K562 (cell line): ENCODE results near the gene HIPK2. TPM values are rescaled to one million over a fixed set of nuclear protein-coding genes. Genes with fewer than 3 reads are reported as not detected.

ENCODE experiments used
- ATAC-seq: fragments of 200-7000 bp; cut with Tn5 transposase; 3 replicates; pipeline ENCODE4 v1.9.1; 2020; ENCODE audit warnings: moderate library complexity
- BruUV-seq: library from RNA; stranded (reverse); fragments of 400-500 nt; replicated peaks from 2 replicates; lab custom pipeline; 2021; lab: Mats Ljungman, UMichigan
- CTCF ChIA-PET: fragments of 300-600 bp; formaldehyde crosslinking; extraction: SDS; loops from one replicate; lab custom pipeline; 2021; ENCODE audit warnings: low intra/inter-chr PET ratio; lab: Yijun Ruan, JAX
- POLR2A ChIA-PET: fragments of 300-600, 350-650 bp; sonication (Branson Sonifier 250); formaldehyde crosslinking; extraction: SDS; loops from one replicate; lab custom pipeline; 2021; ENCODE audit warnings: antibody characterized with exemption, inconsistent platforms; lab: Yijun Ruan, JAX
- DNase-seq, 4 experiments: peaks; one replicate each; pipeline versions ENCODE4 v3.0.0 to v3.0.0-alpha.2; 2011 to 2018; ENCODE audit warnings: low spot score in 3 of 4, mixed read lengths in 3 of 4; ENCODE audit errors: extremely low read depth in 1 of 4
- FAIRE-seq: peaks from 2 replicates; lab custom pipeline; 2011; peaks lifted over from hg19 to GRCh38; lab: Jason Lieb, UNC
- H2AFZ ChIP-seq: 2 replicates; pipeline ENCODE4 v1.6.0; 2011; ENCODE audit warnings: low read depth, low read length, control low read depth, inconsistent platforms
- H3K27ac ChIP-seq: fragments of 200-600 bp; 3 replicates; pipeline ENCODE4 v1.8.0; 2011; ENCODE audit warnings: low read depth, mild to moderate bottlenecking, control low read depth, inconsistent platforms, low read length, moderate library complexity, mixed read lengths; ENCODE audit errors: extremely low read depth
- H3K27me3 ChIP-seq, 2 experiments: fragments of 300-600 bp in 1 of 2; 2 replicates in 1 of 2; 3 replicates in 1 of 2; pipeline versions ENCODE4 v1.6.0 to v1.8.0; 2011; ENCODE audit warnings: inconsistent platforms in 2 of 2, low read length in 2 of 2, mild to moderate bottlenecking in 1 of 2, mixed read lengths in 1 of 2, moderate library complexity in 1 of 2; ENCODE audit not compliant: control insufficient read depth in 2 of 2, insufficient read depth in 2 of 2
- H3K36me3 ChIP-seq: fragments of 300-600 bp; 3 replicates; pipeline ENCODE4 v1.8.0; 2011; ENCODE audit warnings: mild to moderate bottlenecking, low read length, inconsistent platforms; ENCODE audit not compliant: control insufficient read depth, insufficient read depth
- H3K4me1 ChIP-seq, 2 experiments: fragments of 200-600 bp in 1 of 2; replicated peaks in 1 of 2; 2 replicates in 1 of 2; 3 replicates in 1 of 2; pipeline versions ENCODE4 v1.5.1 to v1.8.0; 2011; ENCODE audit warnings: inconsistent platforms in 2 of 2, low read length in 2 of 2, mild to moderate bottlenecking in 1 of 2, mixed read lengths in 1 of 2, moderate library complexity in 1 of 2; ENCODE audit not compliant: control insufficient read depth in 2 of 2, insufficient read depth in 2 of 2
- H3K4me2 ChIP-seq: 2 replicates; pipeline ENCODE4 v1.6.1; 2011; ENCODE audit warnings: low read length, control low read depth, inconsistent platforms, mixed read lengths; ENCODE audit not compliant: insufficient read depth
- H3K4me3 ChIP-seq: fragments of 200-600 bp; sonication (generic), shearing (Covaris generic); 2 replicates; pipeline ENCODE4 v1.5.1; 2016; ENCODE audit warnings: control low read depth, inconsistent platforms
- H3K79me2 ChIP-seq: fragments of 200-600 bp; 3 replicates; pipeline ENCODE4 v1.8.0; 2011; ENCODE audit warnings: low read length, inconsistent platforms; ENCODE audit not compliant: control insufficient read depth, insufficient read depth
- H3K9ac ChIP-seq, 2 experiments: 2 replicates each; pipeline versions ENCODE4 v1.6.0 to v1.6.1; 2011; ENCODE audit warnings: low read depth in 2 of 2, low read length in 2 of 2, control low read depth in 1 of 2, inconsistent platforms in 1 of 2, mild to moderate bottlenecking in 1 of 2, mixed read lengths in 1 of 2; ENCODE audit not compliant: insufficient read depth in 1 of 2
- H3K9me1 ChIP-seq: one replicate; pipeline ENCODE4 v1.6.0; 2011; ENCODE audit warnings: inconsistent platforms, mild to moderate bottlenecking, low read length, moderate library complexity; ENCODE audit not compliant: control insufficient read depth, insufficient read depth
- H3K9me3 ChIP-seq: replicated peaks from 2 replicates; pipeline ENCODE4 v1.5.1; 2011; ENCODE audit warnings: low read depth, low read length, inconsistent platforms; ENCODE audit not compliant: control insufficient read depth, insufficient read depth
- H4K20me1 ChIP-seq: replicated peaks from 2 replicates; pipeline ENCODE4 v1.6.1; 2011; ENCODE audit warnings: low read length, inconsistent platforms, mixed read lengths; ENCODE audit not compliant: control insufficient read depth, insufficient read depth
- BCOR ChIP-seq: fragments of 450-650 bp; IDR thresholded peaks from 2 replicates; pipeline ENCODE4 v1.6.1; 2016
- CBX2 ChIP-seq: fragments of 200-600 bp; sonication (generic); IDR thresholded peaks from one replicate; pipeline ENCODE4 v1.6.1; 2012; ENCODE audit warnings: mild to moderate bottlenecking, low read length, inconsistent platforms; ENCODE audit not compliant: insufficient read depth, poor library complexity, severe bottlenecking
- CEBPG ChIP-seq, 3 experiments: fragments of 200-800 bp in 1 of 3; sonication (Bioruptor generic) in 1 of 3; sonication (generic) in 1 of 3; formaldehyde crosslinking in 1 of 3; IDR thresholded peaks in 2 of 3; conservative IDR thresholded peaks in 1 of 3; 2 replicates each; pipeline versions ENCODE4 v1.6.1 to v1.8.0; 2016 to 2022; ENCODE audit warnings: missing compliant biosample characterization in 2 of 3, missing genetic modification characterization in 2 of 3, mild to moderate bottlenecking in 1 of 3, missing genetic modification reagents in 1 of 3
- CREM ChIP-seq: IDR thresholded peaks from 2 replicates; pipeline ENCODE4 v1.6.1; 2014; ENCODE audit warnings: antibody characterized with exemption, low read depth
- HDAC2 ChIP-seq: fragments of 450-650 bp; IDR thresholded peaks from 2 replicates; pipeline ENCODE4 v1.6.1; 2016; ENCODE audit warnings: mild to moderate bottlenecking
- HIVEP1 ChIP-seq: fragments of 250-450 bp; sonication (Bioruptor Pico); IDR thresholded peaks from 2 replicates; pipeline ENCODE4 v1.4.0; 2020; ENCODE audit warnings: mild to moderate bottlenecking
- HMG20B ChIP-seq: fragments of 250-450 bp; sonication (Bioruptor Pico); IDR thresholded peaks from 2 replicates; pipeline ENCODE4 v1.5.0; 2021; ENCODE audit warnings: mild to moderate bottlenecking
- HMGN3 ChIP-seq: IDR thresholded peaks from 2 replicates; pipeline ENCODE4 v1.6.1; 2011; ENCODE audit warnings: borderline replicate concordance, low read depth, mild to moderate bottlenecking, mixed read lengths, low read length; ENCODE audit not compliant: insufficient read length; ENCODE audit errors: extremely low read depth
- HNRNPUL1 ChIP-seq: fragments of 200-400 bp; formaldehyde crosslinking; IDR thresholded peaks from 2 replicates; pipeline ENCODE4 v1.6.1; 2017; ENCODE audit warnings: low read length
- HOMEZ ChIP-seq: fragments of 250-450 bp; sonication (Bioruptor Pico); IDR thresholded peaks from 2 replicates; pipeline ENCODE4 v1.4.0; 2020; ENCODE audit warnings: mild to moderate bottlenecking, moderate library complexity
- MCM2 ChIP-seq: fragments of 450-650 bp; IDR thresholded peaks from 2 replicates; pipeline ENCODE4 v1.6.1; 2017; ENCODE audit warnings: low read depth, mild to moderate bottlenecking
- ZZZ3 ChIP-seq: fragments of 450-650 bp; IDR thresholded peaks from 2 replicates; pipeline ENCODE4 v1.6.1; 2016; ENCODE audit warnings: antibody characterized with exemption, mild to moderate bottlenecking, moderate library complexity
- WGBS: fragments of 100-300 bp; shearing (Covaris generic); methylation state at CpG from one replicate; pipeline ENCODE4 v1.1.6; 2016; ENCODE audit warnings: low coverage, mixed read lengths; ENCODE audit not compliant: insufficient coverage; ENCODE audit errors: missing lambda C conversion rate; 5-methylcytosine and 5-hydroxymethylcytosine counted together
- in situ Hi-C: fragments of 300-500 bp; cut with MboI; formaldehyde crosslinking; loops from 4 replicates; pipeline ENCODE4 v1.15.0; 2018; ENCODE audit warnings: inconsistent platforms, mixed read lengths
- intact Hi-C: fragments of 100-400 bp; cut with micrococcal nuclease; formaldehyde crosslinking; loops from 2 replicates; pipeline ENCODE4 v1.14.2; 2022
- polyA plus RNA-seq, 8 experiments: library from polyadenylated mRNA; depleted of rRNA in 4 of 8; stranded (reverse) in 5 of 8; unstranded in 3 of 8; fragments of >200 nt; fragmentation: Nextera tagmentation in 2 of 8; fragmentation: Illumina TruSeq in 1 of 8; extraction: Ambion mirVana in 2 of 8; extraction: Trizol in 1 of 8; gene quantifications; 2 replicates each; pipeline versions ENCODE4 v1.2.1 to v1.2.3, GENCODE V29; 2011 to 2014; ENCODE audit warnings: inconsistent platforms in 1 of 8, missing spikeins in 1 of 8
- total RNA-seq, 7 experiments: library from RNA; depleted of rRNA in 6 of 7; stranded (reverse); fragments of >200 nt in 6 of 7; fragmentation: Illumina TruSeq in 2 of 7; extraction: Trizol in 2 of 7; gene quantifications; 2 replicates each; pipeline versions ENCODE4 v1.2.1 to v1.2.3, GENCODE V29; 2011 to 2021; ENCODE audit warnings: low replicate concordance in 1 of 7
- TF ChIP-seq, protein P1 (sequence below): sonication (generic); formaldehyde crosslinking; IDR thresholded peaks from 2 replicates; pipeline ENCODE4 v1.8.0; 2022; ENCODE audit warnings: mild to moderate bottlenecking, missing genetic modification reagents

The HIPK2 gene
- total and polyA plus RNA-seq, 9 of the 15 experiments (the other 6 are each of a cell fraction or from before 2014, with no cell fraction given), result 0.69 to 19.8 (median 5.1) TPM

DNA sequence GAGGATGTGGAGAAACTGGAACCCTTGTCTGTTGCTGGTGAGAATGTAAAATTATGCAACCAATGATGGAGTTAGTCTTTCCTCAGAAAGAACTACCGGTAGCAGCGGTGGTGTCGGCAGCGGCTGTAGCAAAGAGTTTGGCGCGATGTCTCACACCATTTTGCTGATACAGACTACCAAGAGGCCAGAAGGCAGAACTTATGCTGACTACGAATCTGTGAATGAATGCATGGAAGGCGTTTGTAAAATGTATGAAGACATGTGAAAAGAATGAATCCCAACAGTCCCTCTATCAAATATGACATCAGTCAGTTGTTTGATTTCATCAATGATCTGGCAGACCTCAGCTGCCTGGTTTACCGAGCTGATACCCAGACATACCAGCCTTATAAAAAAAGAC is 243.7 kb downstream of the HIPK2 start:
- no peaks in the 10 kb centered on the region for H3K79me2 ChIP-seq
- DNase-seq (no peak), FAIRE-seq (no peak), ATAC-seq (no peak)
- H3K4me1 ChIP-seq, result no peaks in the 10 kb centered on the region
- ChIA-PET POLR2A (no interaction called here), CTCF (no interaction called here)
- intact Hi-C loops, result no loop called here
- H3K9ac ChIP-seq, result no peak overlapping the region
- H3K9me1 ChIP-seq, result no peaks in the 10 kb centered on the region
- no peak overlapping the region for H3K27ac ChIP-seq
- no peaks in the 10 kb centered on the region for H3K9me3 ChIP-seq
- H3K4me2 ChIP-seq, result no peak overlapping the region
- peaks cover 53 to 54% of the 10 kb centered on the region in 2 experiments for H3K27me3 ChIP-seq
- H4K20me1 ChIP-seq, result no peaks in the 10 kb centered on the region
- in situ Hi-C loops, result no loop called here
- no peak overlapping the region for H2AFZ ChIP-seq
- H3K36me3 ChIP-seq, result no peaks in the 10 kb centered on the region
- H3K4me3 ChIP-seq, result no peak overlapping the region
- BruUV-seq, result no TSS peak
- WGBS, result 20% methylated on average over 9 of the region's 9 CpGs
- TF ChIP-seq CEBPG (CRISPR knock-in tag; IDR thresholded peaks at IDR 0.05) (no peak), CEBPG (tag; conservative IDR thresholded peaks at IDR 0.05 in 1 of 2, IDR thresholded peaks at IDR 0.05 in 1 of 2) (0 out of 4 replicates have a peak, but pooled peaks have one; percentile 7 to 36), HOMEZ (no peak), HMG20B (no peak), HIVEP1 (CRISPR knock-in tag) (no peak), CREM (no peak), HNRNPUL1 (no peak), HDAC2 (no peak), ZZZ3 (no peak), HMGN3 (no peak), CBX2 (peak; percentile 33), BCOR (no peak), MCM2 (no peak)
- TF ChIP-seq, protein P1, sequence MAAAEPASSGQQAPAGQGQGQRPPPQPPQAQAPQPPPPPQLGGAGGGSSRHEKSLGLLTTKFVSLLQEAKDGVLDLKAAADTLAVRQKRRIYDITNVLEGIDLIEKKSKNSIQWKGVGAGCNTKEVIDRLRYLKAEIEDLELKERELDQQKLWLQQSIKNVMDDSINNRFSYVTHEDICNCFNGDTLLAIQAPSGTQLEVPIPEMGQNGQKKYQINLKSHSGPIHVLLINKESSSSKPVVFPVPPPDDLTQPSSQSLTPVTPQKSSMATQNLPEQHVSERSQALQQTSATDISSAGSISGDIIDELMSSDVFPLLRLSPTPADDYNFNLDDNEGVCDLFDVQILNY (CRISPR knock-in tag), result no peak
